NCI-H82 (cell line): ENCODE results near the gene NOM1.
A peak's percentile ranks its signal among the peaks of the same experiment; 100 is the strongest.

Source experiments
- DNase-seq: peaks from one replicate; lab custom pipeline; 2025; lab: John Stamatoyannopoulos, UW

NOM1 gene

DNA sequence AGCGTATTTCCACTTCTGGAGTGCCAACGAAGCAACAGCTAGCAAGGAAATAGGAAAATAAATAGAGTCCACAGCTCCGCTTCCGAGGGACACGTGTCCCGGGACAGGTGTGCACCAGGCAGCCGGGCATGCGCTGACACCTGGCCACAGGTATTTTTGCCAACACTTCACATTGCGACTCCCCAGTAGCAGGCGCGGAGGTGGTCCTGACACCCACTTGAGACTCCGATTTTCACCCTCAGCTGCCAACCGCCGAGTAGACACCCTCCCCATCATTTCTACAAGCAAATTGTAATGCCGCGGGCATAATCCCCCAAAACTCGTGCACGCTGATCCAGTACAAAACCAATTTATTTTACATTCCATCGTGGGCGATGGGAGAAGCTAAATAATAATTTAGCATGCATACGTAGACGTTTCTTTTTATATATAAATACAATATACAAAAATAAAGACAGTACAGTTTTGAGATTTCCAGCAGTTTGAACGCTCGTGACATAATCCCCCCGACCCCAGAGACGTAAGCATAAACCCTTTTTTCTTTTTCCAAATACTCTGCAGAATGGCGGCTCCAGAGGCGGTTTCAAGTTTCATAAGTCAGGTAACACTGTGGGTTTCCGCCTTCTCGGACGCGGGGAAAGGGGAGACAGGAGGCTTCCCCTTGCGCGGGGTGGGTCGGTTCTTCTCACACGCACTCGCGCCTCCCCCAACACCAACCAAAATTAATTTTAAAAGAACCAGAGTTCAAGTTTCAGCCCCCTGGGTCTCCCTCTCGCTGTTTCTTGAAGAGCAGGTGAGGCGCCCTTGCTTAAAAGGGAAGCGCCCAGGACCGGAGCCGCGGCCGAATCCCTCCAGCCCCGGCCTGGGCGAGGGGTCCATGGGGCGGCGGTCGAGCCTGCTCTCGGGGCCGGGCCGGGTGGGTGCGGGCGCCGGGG is 55.3 kb downstream of the NOM1 start:
- DNase-seq: no peak

- no peak for DNase-seq
Measured at GRCh38 chr7:157005456-157006204, 56.1 kb downstream of the NOM1 start.

- no peak for DNase-seq
Measured at GRCh38 chr7:157006205-157006747, 56.8 kb downstream of the NOM1 start.

DNA sequence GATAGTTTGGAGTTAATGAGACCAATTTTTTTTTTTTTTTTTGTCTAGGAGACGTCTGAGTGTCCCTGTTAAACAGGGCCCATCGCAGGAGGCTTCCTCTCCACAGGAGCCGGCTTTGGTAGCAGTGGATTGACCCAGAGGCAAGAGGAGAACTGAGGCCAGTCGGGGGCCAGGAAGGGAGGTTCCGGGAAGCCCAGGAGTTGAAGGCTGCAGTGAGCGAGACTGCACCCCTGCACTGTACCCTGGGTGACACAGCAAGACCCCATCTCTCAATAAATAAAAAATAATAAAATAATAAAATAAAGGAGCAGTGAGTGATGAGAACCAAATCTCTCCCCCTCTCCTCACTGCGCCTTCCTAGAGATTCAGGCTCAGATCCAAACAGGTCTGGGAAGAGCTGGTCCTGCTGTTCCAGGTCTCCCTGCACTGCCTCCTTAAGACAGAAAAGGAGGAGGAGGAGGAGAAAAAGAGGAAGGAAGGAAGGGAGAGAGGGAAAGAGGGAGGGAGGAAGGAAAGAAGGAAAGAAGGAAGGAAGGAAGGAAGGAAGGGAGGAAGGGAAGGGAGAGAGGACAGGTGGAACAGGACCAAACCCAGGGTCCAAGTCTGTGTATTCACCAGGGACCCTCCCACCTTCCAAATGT is 57.4 kb downstream of the NOM1 start:
- DNase-seq: no peak

DNA sequence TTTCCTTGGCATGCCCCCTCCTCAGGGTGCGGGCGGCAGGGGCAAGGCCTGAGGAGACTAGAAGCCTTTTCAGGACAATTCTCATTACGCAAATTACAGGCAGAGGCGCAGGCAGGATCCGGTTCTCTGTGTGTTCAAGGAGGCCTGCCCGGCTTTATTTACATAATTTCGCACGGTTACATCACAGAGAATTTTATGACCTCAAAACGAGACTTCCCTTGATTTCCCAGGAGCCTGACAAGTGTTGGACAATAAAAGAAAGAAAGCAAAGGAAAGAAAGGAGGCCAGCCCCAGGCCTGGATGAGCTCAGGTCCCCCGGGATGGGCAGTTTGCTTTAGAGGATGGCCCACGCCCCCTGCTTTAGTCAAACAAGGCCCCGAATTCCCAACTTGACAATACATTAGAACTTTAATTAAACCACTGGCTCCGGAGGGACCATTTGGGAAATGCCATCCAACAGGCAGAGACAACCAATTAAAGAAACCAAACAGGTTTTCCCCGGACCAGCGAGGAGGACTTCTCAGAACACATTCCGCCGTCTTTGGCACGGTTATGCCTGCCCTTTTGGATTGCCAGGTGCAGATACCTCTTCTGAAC is 58.1 kb downstream of the NOM1 start:
- DNase-seq: no peak

DNA sequence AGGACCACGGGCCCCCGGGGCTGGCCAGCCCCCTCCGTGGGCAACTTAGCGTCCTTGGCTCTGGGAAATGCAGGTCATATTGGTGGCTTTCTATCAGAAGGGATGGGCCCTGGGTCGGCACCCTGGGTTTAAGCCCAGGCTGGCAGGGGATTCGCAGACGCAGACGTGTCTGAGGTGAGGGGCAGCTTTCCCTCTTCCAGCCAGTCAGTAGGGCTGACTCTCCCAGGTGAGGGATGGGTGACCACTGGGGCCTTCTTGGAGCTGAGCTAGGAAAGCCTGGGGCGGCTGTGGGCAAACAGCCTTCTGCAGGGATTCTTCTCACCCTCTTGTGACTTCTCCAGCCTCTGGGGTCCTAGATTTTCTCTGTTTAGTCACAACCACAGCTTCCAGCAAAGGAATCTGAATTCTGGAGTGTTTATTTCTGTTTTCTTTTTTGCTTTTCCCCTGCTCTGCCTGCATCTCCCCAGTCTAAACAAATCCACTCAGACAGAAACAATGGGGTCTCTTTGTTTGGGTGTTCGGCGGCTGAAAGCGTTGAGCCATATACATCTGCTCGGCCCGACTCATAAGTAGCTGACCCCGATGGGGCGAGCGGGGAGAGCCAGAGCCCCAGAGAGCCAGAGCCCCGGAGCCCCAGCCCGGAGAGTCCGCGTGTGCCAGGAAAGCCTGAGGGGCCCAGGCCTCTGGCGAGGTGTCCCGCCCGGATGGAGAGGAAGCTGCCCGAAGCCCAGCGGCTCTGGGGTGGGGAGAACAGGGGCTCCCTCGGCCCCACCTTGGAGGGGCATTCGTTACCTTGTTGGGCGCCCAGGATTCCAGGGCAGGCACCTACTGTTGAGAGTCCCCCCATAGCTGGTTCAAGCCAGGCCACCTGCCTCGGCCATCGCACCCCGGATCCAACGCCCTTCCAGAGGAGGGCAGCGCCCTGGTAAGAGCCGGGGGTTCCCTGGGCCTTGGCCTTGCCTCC is 59.0 kb downstream of the NOM1 start:
- no peak for DNase-seq

DNA sequence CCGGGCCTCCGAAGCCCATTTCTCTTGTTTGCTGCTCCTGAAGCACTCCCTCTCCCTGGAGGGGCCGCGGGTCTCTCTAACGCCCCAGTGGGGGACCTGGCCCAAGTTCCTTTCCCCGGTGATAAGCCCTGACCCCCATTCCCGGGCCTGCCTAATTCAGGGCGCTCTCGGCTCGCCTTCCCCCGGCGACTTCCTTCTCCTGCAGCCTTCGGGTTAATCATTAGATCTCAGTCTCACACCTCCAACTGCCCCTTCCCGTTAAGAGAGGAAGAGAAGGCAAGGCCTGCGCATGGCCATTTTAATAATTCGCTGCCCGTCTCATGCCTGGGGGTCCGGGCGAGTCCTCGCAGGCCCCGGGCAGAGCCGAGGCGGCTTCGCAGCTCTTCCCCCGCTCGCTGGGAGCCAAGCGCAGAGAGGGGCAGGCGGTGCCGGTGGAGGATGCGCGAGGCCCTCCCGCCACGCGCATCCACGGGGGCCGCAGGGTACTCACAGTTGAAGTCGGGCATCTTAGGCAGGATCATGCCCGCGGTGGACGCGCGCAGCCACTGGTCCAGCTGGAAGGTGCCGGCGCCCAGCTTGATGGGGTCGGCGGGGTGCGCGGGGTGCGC is 59.8 kb downstream of the NOM1 start:
- no peak for DNase-seq

DNA sequence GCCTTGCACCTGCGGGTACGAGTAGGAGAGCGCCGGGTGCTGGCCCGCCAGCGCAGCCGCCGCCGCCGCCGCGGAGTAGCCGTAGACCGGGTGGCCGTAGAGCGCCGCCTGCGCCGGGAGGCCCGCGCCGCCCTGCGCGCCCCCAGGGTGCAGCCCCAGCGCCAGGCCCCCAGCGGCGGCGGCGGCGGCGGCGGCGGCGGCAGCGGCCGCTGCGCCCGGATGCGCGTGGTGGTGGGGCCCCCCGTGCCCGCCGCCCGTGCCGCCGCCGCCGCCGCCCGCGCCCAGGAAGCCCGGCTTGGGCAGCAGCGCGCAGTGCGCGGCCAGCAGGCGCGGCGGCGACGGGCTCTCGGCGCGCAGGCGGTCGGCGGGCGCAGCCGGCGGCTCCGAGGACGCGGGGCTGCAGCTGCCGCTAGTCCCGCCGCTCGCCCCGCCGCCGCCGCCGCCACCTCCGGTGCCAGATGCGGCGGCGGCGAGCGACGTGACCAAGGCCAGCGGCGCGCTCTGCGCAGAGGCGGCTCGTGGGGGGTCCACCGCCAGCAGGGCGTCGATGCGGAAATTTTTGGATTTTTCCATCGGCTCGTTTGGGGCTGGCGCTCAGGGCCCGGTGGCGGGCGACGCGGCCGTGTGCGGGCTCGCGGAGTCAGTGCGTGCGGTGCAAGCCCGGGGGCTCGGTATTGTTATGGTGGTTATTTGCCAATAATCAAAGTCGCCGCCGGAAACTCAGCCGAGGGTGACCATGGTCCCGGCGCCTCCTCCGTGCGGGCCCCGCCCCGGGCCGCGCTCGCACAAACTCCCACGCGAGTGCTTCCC is 60.5 kb downstream of the NOM1 start:
- no peak for DNase-seq

GRCh38 chr7:157010588-157011332 is 61.2 kb downstream of the NOM1 start, which contains the start of gene MNX1:
Gene MNX1, minus strand, starts transcription at chr7:157010663. Its CDS starts 313 bp downstream, at chr7:157010350.
- peak; percentile 83 for DNase-seq

DNA sequence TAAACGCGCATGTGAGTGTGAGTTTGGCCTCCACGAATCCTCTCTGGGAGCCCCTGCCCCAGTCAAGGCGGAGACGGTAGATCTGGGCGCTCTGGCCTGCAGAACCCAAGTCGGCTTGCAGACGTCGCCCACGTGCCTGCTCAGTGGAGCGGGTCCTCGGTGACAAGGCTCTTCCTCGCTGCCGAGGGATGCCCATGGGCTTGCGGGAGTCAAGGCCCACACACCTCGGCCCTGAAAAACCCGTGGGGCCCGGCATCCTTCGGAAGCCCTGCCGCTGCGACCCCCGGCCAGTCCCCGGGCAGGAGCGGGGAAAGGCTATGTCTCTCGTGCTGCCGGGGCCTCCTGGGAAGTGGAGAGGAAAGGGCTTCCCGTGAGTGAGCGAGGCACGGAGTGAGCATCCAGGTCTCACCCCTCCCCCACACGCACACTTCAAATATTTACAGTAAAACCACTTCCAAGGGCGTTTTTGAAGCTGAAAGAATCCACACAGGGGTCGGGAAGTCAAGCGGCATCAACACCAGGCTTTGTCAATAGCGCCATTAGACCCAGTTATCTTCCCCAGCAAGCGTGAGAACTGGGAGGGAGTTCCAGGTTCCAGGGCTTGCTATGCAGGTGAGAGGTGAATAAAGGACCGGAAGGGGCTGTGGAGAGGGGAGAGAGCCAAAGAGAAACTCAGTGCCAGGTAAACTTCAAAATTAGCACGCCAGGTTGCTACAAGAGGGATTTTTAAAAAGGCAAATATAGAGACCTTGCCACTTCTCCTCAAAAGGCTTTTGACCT is 62.0 kb downstream of the NOM1 start:
- DNase-seq: peak; percentile 40

GRCh38 chr7:157012113-157012547 is 62.6 kb downstream of the NOM1 start:
- no peak for DNase-seq

GRCh38 chr7:157013101-157013500 is 63.6 kb downstream of the NOM1 start:
- no peak for DNase-seq

DNA sequence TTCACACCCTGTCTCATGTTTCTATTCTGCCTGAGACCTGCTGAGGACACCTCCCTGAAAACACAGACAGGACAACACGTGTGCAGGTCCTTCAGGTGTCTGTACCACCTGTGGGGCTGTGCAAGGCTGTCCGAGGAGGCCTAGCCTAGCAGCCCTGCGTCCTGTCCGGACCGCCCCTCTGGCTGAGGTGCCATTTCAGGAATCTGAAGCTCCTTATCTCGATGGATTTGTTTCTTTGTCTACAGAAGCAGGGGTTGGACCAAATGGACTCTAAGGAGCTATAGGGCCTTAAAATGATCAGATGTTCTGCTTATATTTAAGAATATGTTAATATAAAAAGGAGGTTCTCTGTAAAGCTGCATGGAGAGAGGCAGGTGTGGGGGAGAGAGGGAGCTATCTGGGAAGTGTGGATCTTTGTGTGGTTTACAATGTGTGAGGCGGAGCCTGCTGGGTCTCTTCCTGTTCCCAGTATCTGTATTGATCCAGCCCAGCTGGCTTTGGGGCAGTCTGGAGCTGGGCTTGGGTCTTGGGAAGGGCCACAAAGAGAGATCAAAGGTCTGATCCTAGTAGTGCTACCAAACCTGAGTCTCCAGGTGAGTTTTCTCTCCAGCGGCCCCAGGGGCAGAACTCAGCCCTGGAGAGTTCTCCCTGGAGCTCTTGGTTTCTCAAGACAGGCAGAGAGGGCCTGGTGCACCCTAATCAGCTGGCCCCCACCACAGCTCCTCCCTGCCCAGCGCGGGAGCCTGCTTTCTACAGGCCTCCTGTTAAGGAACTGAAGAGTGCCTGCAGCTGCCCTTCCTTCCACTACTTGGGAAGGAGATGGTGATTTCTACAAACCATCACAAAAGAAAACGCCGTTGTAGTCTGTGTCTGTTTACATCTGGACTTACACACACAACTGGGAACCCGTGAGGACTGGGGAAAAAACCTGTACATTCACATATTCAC is 64.4 kb downstream of the NOM1 start:
- no peak for DNase-seq

DNA sequence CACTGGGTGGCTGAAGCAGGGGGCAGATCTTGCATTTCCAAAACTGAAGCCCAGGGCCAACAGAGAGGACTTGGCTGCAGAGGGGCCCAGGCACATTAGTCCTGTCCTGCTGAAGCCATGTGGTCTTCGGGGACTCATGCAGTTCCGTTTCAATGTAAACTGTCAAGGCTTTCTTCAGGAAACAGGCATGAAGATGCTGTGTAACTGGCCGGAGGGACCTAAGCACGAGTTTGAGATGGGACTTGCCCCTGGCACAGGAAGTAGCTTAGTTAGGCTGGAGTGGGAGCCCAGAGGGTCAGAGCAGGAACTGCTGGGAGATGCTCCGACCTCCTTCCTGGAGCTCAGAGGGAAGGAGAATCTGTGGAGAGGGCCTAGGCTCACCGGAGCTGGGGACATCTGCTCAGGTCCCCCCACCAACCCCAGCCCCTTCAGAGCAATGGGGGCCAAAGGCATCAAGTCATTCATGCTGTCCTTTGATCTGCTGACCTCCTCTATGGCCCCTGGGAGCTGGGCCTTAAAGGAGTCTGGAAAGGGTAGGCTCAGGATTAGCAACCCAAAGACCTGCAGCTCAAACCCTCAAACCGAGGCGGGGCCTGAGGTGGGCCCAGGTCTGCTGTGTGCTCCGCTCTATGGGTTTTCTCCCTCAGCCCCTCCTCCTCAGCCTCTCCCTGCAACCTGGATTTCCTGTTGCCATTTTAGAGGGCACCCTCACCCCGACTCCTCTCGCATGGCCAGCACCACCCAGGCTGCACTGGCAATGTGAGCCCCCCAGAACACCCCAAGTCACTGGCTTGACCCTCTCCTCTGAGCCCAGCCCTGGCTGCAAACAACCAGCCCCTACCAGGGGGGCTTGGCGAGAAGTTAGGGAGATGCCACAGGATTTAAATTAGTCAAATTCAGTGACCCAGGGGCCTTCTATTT is 65.4 kb downstream of the NOM1 start:
- DNase-seq: no peak

GRCh38 chr7:157016024-157016351 is 66.5 kb downstream of the NOM1 start:
- no peak for DNase-seq
